Measurements from ENCODE around the gene EMID1.

- no peak for TF ChIP-seq CTCF (conservative IDR thresholded peaks at IDR 0.05)
- no peak for TF ChIP-seq EZH2 (IDR thresholded peaks at IDR 0.05; ENCODE audit: low read depth)
These were observed 473 bp upstream of the EMID1 start for GRCh38 chr22:29205252-29205593.

Measured in PC-9 (cell line).